ENCODE data around the gene MBOAT7.

MBOAT7 gene

GRCh38 chr19:54123682-54124081 is 65.7 kb downstream of the MBOAT7 start:
- H3K4me1 ChIP-seq (ENCODE audit: insufficient read depth, low read length, severe bottlenecking): no peaks in the 10 kb centered on the region
- no peaks in the 10 kb centered on the region for H3F3A ChIP-seq (ENCODE audit: insufficient read depth, low read length)
- H3K79me2 ChIP-seq (ENCODE audit: insufficient read depth, low read length): no peaks in the 10 kb centered on the region
- H3K27ac ChIP-seq (ENCODE audit: low read depth, low read length, poor library complexity, severe bottlenecking): no peak overlapping the region
- H3K4me3 ChIP-seq (ENCODE audit: low read depth, low read length, poor library complexity, severe bottlenecking): no peak overlapping the region
- H4K20me1 ChIP-seq (ENCODE audit: insufficient read depth, low read length): no peaks in the 10 kb centered on the region
- no peak overlapping the region for H2AFZ ChIP-seq (ENCODE audit: low read length)
- peaks cover 84% of the 10 kb centered on the region for H3K36me3 ChIP-seq (ENCODE audit: insufficient read depth, low read length)
- H3K4me2 ChIP-seq (ENCODE audit: low read length): no peak overlapping the region
- H3K9me2 ChIP-seq (ENCODE audit: low read depth, low read length): no peaks in the 10 kb centered on the region
- H3K9ac ChIP-seq (ENCODE audit: low read length): no peak overlapping the region
- no peak for TF ChIP-seq EZH2 (IDR thresholded peaks at IDR 0.05; ENCODE audit: borderline replicate concordance, low read length)
- H3K27me3 ChIP-seq (ENCODE audit: insufficient read depth, low read length): no peaks in the 10 kb centered on the region
- no peaks in the 10 kb centered on the region for H3K9me3 ChIP-seq (ENCODE audit: low read length)
